ENCODE results near the gene RADIL. TPM values are rescaled to one million over a fixed set of nuclear protein-coding genes. Genes with fewer than 3 reads are reported as not detected.
A peak's percentile ranks its signal among the peaks of the same experiment; 100 is the strongest.
"Not testable (repeated sequence)": the region's sequence is repeated elsewhere in the genome, so short reads cannot be mapped to it uniquely, and the experiment has no call there.

Gene RADIL, protein sequence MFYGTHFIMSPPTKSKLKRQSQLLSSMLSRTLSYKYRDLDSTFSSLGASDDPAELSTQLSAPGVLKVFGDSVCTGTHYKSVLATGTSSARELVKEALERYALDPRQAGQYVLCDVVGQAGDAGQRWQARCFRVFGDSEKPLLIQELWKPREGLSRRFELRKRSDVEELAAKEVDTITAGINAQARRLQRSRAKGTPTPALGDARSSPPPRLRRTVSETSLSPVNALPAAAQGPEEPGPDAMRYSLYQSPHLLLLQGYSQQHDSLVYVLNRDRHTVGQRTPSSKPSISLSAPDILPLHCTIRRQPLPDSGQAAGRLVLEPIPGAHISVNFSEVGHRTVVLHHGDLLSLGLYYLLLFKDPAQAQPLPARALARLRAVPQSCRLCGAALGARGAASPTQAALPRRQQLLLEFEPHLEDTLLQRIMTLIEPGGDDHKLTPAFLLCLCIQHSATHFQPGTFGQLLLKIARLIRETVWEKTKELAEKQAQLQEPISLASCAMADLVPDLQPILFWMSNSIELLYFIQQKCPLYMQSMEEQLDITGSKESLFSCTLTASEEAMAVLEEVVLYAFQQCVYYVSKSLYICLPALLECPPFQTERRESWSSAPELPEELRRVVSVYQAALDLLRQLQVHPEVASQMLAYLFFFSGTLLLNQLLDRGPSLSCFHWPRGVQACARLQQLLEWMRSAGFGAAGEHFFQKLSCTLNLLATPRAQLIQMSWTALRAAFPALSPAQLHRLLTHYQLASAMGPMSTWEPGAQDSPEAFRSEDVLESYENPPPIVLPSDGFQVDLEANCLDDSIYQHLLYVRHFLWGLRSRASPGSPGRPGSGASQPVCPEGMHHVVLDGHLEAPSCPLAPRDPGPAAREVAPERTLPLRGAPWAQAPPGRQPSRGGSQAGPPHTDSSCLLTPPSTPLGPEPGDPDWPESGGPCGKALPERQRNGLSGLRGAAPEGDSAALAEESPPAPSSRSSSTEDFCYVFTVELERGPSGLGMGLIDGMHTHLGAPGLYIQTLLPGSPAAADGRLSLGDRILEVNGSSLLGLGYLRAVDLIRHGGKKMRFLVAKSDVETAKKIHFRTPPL
- 0.20 TPM in 1 of 2 replicates, not detected in the other for total RNA-seq (2014; rRNA removed; shearing (Covaris generic))

GRCh38 chr7:4883372-4884144 is at the start of gene RADIL:
Gene RADIL, minus strand, starts transcription at chr7:4883716. Its CDS starts 5,577 bp downstream, at chr7:4878139.
- peak; percentile 31 for DNase-seq (ENCODE audit: low read depth)

DNA sequence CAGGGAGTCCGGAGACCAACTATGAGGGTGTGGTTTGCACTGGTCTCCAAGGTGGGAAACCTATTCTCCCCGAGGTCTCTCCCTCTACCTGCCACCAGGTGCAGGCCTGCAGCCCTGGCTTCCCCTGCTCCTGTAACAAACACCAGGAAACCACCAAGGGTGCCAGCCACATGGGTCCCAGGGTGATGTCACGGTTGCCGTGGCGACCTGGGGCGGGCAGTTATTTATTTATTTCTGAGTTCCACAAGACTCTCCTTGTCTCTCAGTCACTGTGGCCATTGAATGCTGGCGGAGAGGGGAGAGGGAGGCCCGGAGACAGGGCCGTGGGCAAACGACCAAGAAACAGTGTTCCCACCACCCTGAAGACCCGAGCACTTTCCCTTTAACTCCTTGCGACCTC is 48.4 kb upstream of the RADIL start:
- peak; percentile 22 for DNase-seq (ENCODE audit: low read depth)

DNA sequence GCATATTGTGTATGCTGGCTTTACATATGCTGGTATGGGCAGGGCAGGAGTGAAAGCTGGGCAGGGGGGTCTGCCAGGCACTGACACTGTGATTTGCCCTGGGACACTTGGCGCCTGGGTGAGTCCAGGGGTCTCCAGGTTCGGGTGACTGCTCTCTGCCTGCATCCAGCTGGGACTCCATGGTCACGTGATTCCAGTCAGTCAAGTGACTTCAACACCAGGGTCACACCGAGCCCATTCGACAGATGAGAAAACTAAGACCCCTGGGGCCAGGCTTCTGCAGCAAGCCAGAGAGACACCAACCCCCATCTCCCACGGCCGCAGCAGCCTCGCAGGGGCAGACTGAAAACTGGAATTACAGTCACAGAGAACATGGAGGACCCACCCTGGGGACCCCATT is 45.5 kb upstream of the RADIL start:
- DNase-seq (ENCODE audit: low read depth) = no peak

DNA sequence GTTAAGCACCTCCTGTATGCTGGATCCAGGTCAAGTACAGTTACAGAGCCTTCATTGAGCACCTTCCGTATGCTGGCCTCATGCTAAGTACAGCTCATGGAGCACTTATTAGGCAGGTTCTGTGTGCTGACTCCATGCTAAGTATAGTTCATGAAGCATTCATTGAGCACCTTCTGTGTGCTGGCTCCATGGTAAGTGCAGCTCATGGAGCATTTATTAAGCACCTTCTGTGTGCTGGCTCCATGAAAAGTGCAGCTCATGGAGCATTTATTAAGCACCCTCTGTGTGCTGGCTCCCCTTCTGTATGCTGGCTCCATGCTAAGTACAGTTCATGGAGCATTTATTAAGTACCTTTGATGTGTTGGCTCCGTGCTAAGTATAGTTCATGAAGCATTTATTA is 44.9 kb upstream of the RADIL start:
- DNase-seq (ENCODE audit: low read depth) = no peak

GRCh38 chr7:4919969-4920766 is 36.7 kb upstream of the RADIL start:
- DNase-seq (ENCODE audit: low read depth) = no peak

DNA sequence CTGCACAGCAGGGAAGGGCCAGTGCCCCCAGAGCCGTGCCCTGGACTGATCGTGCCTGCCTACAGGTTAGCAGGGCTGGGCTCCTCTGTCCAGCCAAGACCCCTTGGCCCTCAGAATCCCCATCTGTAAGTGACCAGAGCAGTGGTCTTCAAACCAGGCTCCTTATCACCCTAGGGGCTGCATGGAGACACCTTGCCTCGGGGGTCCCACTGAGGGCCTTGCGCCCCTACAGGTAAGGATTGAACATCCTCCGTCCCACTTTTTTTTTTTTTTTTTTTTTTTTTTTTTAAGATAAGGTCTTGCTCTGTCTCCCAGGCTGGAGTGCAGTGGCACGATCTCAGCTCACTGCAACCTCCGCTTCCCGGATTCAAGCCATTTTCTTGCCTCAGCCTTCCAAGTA is 32.6 kb upstream of the RADIL start:
- DNase-seq (ENCODE audit: low read depth) = no peak

DNA sequence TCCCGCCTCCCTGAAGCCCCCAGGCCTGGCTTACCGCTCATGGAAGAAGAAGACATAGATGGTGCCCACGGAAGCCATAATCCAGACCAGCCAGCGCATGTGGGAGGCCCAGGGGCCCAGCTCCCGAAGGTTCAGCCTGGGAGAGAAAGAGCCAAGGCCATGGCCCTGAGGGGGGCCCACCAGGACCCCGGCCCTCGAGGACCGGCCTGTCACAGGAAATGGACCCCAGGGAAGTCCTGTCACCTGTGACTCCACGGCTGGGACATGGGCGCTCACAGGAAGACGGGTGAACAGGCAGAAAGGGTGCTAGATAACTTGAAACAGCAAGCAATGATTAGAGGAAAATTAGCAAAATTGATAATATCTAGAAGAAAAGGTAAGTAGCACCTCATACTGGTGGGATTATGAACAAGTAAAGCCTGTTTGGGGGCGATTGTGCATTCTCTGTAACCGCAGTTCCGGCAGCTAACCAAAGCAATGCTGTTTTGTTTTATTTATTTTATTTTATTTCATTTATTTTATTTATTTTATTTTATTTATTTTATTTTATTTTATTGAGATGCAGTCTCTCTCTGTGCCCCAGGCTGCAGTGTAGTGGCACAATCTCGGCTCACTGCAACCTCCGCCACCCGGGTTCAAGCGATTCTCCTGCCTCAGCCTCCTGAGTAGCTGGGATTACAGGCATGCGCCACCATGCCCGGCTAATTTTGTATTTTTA is 27.8 kb upstream of the RADIL start:
- no peak for DNase-seq (ENCODE audit: low read depth)

- DNase-seq (ENCODE audit: low read depth) = no peak
Observed at GRCh38 chr7:4906682-4907081, 23.2 kb upstream of the RADIL start.

DNA sequence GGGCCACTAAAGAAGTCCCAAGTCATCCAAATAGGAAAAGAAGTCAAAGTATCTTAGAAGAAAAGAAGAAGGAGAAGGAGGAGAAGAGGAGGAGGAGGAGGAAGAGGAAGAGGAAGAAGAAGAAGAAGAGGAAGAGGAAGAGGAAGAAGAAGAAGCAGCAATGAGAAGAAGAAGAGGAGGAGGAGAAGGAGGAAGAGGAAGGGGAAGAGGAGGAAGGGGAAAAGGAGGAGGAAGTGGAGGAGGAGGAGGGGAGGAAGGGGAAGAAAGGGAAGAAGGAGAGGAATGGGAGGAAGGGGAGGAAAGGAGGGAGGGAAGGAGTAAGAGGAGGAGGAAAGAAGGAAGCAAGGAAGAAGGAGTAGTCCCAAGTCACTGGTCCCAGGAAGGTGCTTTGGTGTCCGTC is 21.7 kb upstream of the RADIL start:
- no peak for DNase-seq (ENCODE audit: low read depth)

- DNase-seq (ENCODE audit: low read depth) = no peak
Observed at GRCh38 chr7:4904346-4904745, 20.8 kb upstream of the RADIL start.

- DNase-seq (ENCODE audit: low read depth) = no peak
Observed at GRCh38 chr7:4895766-4896165, 12.2 kb upstream of the RADIL start.

- no peak for DNase-seq (ENCODE audit: low read depth)
Observed at GRCh38 chr7:4894482-4894881, 11.0 kb upstream of the RADIL start.

GRCh38 chr7:4893929-4894475 is 10.5 kb upstream of the RADIL start:
- no peak for DNase-seq (ENCODE audit: low read depth)

DNA sequence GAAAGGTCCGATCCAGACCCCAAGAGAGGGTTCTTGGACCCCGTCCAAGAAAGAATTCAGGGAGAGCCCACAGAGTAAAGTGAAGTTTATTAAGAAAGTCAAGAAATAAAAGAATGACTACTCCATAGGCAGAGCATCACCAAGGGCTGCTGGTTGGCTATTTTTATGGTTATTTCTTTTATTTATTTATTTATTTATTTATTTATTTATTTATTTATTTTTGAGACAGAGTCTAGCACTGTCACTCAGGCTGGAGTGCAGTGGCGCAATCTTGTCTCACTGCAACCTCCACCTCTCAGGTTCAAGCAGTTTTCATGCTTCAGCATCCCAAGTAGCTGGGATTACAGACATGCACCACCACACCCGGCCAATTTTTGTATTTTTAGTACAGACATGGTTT is 9.7 kb upstream of the RADIL start:
- DNase-seq (ENCODE audit: low read depth) = not testable (repeated sequence)

- DNase-seq (ENCODE audit: low read depth) = not testable (repeated sequence)
Observed at GRCh38 chr7:4891522-4891921, 8.0 kb upstream of the RADIL start.

- no peak for DNase-seq (ENCODE audit: low read depth)
Observed at GRCh38 chr7:4889682-4890081, 6.2 kb upstream of the RADIL start.

- DNase-seq (ENCODE audit: low read depth) = no peak
Observed at GRCh38 chr7:4888161-4888560, 4.6 kb upstream of the RADIL start.

GRCh38 chr7:4886671-4887070 is 3.2 kb upstream of the RADIL start:
- no peak for DNase-seq (ENCODE audit: low read depth)

GRCh38 chr7:4885317-4885807 is 1.8 kb upstream of the RADIL start:
- no peak for DNase-seq (ENCODE audit: low read depth)

- DNase-seq (ENCODE audit: low read depth) = no peak
Observed at GRCh38 chr7:4884164-4884563, 648 bp upstream of the RADIL start.
